BLaER1 treated with 17β-estradiol and CSF1 and Interleukin-3, amounts not matched to agents 10 nM and 100 nM (cell line): ENCODE measurements around the gene KCTD15.

Experiments
- H3K27ac ChIP-seq, 11 experiments: shearing (Covaris generic); formaldehyde crosslinking; 2 replicates each; pipeline ENCODE4 v1.8.1; 2022
- H3K27me3 ChIP-seq, 11 experiments: shearing (Covaris generic); formaldehyde crosslinking; 2 replicates each; pipeline ENCODE4 v1.8.1; 2022
- H3K36me3 ChIP-seq, 11 experiments: shearing (Covaris generic); formaldehyde crosslinking; 2 replicates each; pipeline ENCODE4 v1.8.1; 2022
- H3K4me1 ChIP-seq, 10 experiments: shearing (Covaris generic); formaldehyde crosslinking; 2 replicates each; pipeline ENCODE4 v1.8.1; 2022
- H3K4me2 ChIP-seq, 11 experiments: shearing (Covaris generic); formaldehyde crosslinking; 2 replicates each; pipeline ENCODE4 v1.8.1; 2022
- H3K4me3 ChIP-seq, 10 experiments: shearing (Covaris generic); formaldehyde crosslinking; 2 replicates each; pipeline ENCODE4 v1.8.1; 2022
- H3K9ac ChIP-seq, 11 experiments: shearing (Covaris generic); formaldehyde crosslinking; 2 replicates each; pipeline ENCODE4 v1.8.1; 2022
- H3K9me3 ChIP-seq, 11 experiments: shearing (Covaris generic); formaldehyde crosslinking; replicated peaks in 1 of 11; 2 replicates each; pipeline ENCODE4 v1.8.1; 2022
- H4K20me1 ChIP-seq, 11 experiments: shearing (Covaris generic); formaldehyde crosslinking; 2 replicates each; pipeline ENCODE4 v1.8.1; 2022
- Cebpa-rat ChIP-seq, 11 experiments: shearing (Covaris generic); IDR thresholded peaks; 2 replicates each; pipeline ENCODE4 v1.8.1; 2022

KCTD15 gene

DNA sequence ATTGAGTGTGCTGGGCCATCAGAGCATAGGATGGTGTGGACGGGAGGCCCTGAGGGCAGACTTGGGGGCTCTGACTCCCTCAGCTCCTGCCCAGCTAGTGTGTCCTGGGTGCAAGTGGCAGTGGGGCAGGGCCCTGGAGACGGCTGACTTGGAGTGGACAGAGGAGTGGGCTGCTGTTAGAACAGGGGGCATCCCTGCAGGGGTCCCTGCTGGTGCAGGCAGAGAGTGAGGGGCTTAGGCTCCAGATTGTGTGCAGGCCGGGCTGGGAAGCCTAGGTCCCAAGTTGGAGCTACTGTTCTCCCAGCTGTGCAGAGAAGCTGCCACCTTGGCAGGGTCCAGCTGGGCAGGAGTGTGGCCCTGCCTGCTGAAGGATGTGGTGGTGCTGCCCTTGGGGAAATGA is 8.6 kb downstream of the KCTD15 start:
- H3K4me3 ChIP-seq: no peak overlapping the region
- peaks cover 7 to 80% (median 58%) of the 10 kb centered on the region in 10 experiments; a peak in 18 of 20 replicates for H3K4me1 ChIP-seq
- H3K27me3 ChIP-seq: no peaks in the 10 kb centered on the region
- no peak overlapping the region for H3K27ac ChIP-seq
- TF ChIP-seq Cebpa-rat (IDR thresholded peaks at IDR 0.05): no peak
- H3K9ac ChIP-seq: 0 out of 22 replicates have a peak overlapping the region, but pooled peaks of 1 of the 11 experiments have one; percentile 6
- H3K9me3 ChIP-seq: no peaks in the 10 kb centered on the region
- H3K4me2 ChIP-seq: no peak overlapping the region
- peaks cover 80 to 100% (median 99%) of the 10 kb centered on the region in 11 experiments for H3K36me3 ChIP-seq
- peaks cover 0 to 95% (median 71%) of the 10 kb centered on the region in 11 experiments; a peak in 19 of 22 replicates for H4K20me1 ChIP-seq

DNA sequence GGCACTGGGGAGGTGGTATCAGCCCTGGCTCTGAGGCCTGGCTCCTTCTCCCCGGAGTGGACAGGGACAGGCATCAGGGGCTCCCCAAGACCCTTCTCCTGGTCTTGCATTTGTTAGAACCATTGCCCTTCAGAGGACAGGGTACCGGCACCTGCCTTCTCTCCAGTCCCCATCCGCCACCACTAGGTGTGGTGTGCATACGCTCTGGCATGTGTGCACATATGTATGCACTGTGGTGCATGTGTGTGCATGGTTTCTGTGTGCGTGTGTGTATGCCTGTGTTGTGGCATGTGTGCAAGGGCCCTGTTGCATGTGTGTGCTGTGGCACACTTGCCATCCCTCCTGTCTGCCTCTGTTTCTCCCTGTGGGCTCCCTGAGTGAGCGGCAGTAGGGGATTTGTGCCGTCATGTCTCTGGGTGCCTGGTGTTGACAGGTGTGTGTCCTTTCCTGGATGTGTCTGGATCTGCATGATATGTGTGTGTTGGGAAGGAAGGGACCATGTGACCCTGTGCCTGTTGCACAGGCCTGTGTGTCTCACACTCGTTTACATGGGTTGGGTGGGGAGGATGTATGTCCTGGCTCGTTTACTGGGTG is 9.3 kb downstream of the KCTD15 start:
- Histone ChIP-seq H3K4me3 (no peak overlapping the region), H3K4me2 (no peak overlapping the region), H3K9ac (0 out of 22 replicates have a peak overlapping the region, but pooled peaks of 1 of the 11 experiments have one; percentile 6), H3K9me3 (no peaks in the 10 kb centered on the region), H3K27ac (no peak overlapping the region), H3K27me3 (no peaks in the 10 kb centered on the region), H4K20me1 (peaks cover 0 to 94% (median 67%) of the 10 kb centered on the region in 11 experiments; a peak in 19 of 22 replicates), H3K4me1 (peaks cover 7 to 74% (median 51%) of the 10 kb centered on the region in 10 experiments; a peak in 17 of 20 replicates), H3K36me3 (peaks cover 81 to 100% (median 98%) of the 10 kb centered on the region in 11 experiments)
- TF ChIP-seq Cebpa-rat (IDR thresholded peaks at IDR 0.05): no peak

GRCh38 chr19:33806434-33806881 is 9.8 kb downstream of the KCTD15 start:
- H3K9me3 ChIP-seq: no peaks in the 10 kb centered on the region
- no peak overlapping the region for H3K4me3 ChIP-seq
- H3K27me3 ChIP-seq: no peaks in the 10 kb centered on the region
- peaks cover 80 to 100% (median 97%) of the 10 kb centered on the region in 11 experiments for H3K36me3 ChIP-seq
- no peak for TF ChIP-seq Cebpa-rat (IDR thresholded peaks at IDR 0.05)
- no peak overlapping the region for H3K4me2 ChIP-seq
- no peak overlapping the region for H3K9ac ChIP-seq
- H3K27ac ChIP-seq: no peak overlapping the region
- H3K4me1 ChIP-seq: peaks cover 5 to 69% (median 46%) of the 10 kb centered on the region in 10 experiments; a peak in 17 of 20 replicates
- H4K20me1 ChIP-seq: peaks cover 0 to 90% (median 62%) of the 10 kb centered on the region in 11 experiments; a peak in 19 of 22 replicates

GRCh38 chr19:33808399-33808798 is 11.7 kb downstream of the KCTD15 start:
- no peaks in the 10 kb centered on the region for H3K9me3 ChIP-seq
- H3K27me3 ChIP-seq: no peaks in the 10 kb centered on the region
- peaks cover 0 to 86% (median 53%) of the 10 kb centered on the region in 11 experiments; a peak in 20 of 22 replicates for H4K20me1 ChIP-seq
- H3K27ac ChIP-seq: peak overlapping the region in 2 of 11 experiments; percentile 18 to 25; a peak in 2 of 22 replicates
- H3K9ac ChIP-seq: peak overlapping the region in 2 of 11 experiments; percentile 27 to 33; a peak in 1 of 22 replicates
- peaks cover 6 to 65% (median 31%) of the 10 kb centered on the region in 10 experiments; a peak in 14 of 20 replicates for H3K4me1 ChIP-seq
- H3K4me2 ChIP-seq: peak overlapping the region in 1 of 11 experiments; percentile 13; a peak in 1 of 22 replicates
- TF ChIP-seq Cebpa-rat (IDR thresholded peaks at IDR 0.05): no peak
- H3K36me3 ChIP-seq: peaks cover 79 to 100% (median 97%) of the 10 kb centered on the region in 11 experiments
- no peak overlapping the region for H3K4me3 ChIP-seq

DNA sequence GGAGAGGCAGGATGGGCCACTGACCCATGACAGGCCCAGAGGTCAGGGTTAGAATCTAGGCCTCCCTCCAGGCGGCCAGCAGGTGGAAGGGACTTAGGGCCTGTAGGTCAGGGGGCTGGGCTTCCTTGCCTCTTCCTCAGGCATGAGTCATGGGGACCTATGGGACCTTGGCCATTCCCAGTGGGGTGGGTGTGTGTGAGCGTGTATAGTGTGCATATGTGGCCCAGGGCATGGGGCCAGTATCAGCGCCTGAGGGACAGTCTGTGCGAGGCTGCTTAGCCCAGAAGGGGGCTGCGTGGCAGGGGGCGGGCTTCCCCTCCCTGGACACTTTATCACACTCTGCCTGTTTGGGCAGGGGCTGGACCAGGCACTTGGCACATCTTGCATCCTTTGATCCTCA is 13.3 kb downstream of the KCTD15 start:
- peak overlapping the region in 2 of 11 experiments; percentile 12 to 25; a peak in 2 of 22 replicates for H3K9ac ChIP-seq
- no peaks in the 10 kb centered on the region for H3K9me3 ChIP-seq
- H3K4me2 ChIP-seq: peak overlapping the region in 3 of 11 experiments; percentile 20 to 39 (median 32); a peak in 3 of 22 replicates
- H4K20me1 ChIP-seq: peaks cover 0 to 80% (median 38%) of the 10 kb centered on the region in 11 experiments; a peak in 20 of 22 replicates
- H3K4me3 ChIP-seq: no peak overlapping the region
- no peaks in the 10 kb centered on the region for H3K27me3 ChIP-seq
- TF ChIP-seq Cebpa-rat (IDR thresholded peaks at IDR 0.05): no peak
- H3K27ac ChIP-seq: peak overlapping the region in 1 of 11 experiments; percentile 28; a peak in 2 of 22 replicates
- peaks cover 64 to 100% (median 95%) of the 10 kb centered on the region in 11 experiments for H3K36me3 ChIP-seq
- H3K4me1 ChIP-seq: peaks cover 8 to 70% (median 38%) of the 10 kb centered on the region in 10 experiments; a peak in 18 of 20 replicates

- Histone ChIP-seq H3K27me3 (no peaks in the 10 kb centered on the region), H4K20me1 (peaks cover 0 to 71% (median 30%) of the 10 kb centered on the region in 11 experiments; a peak in 20 of 22 replicates), H3K9me3 (no peaks in the 10 kb centered on the region), H3K27ac (no peak overlapping the region), H3K4me2 (no peak overlapping the region), H3K4me1 (peaks cover 17 to 70% (median 44%) of the 10 kb centered on the region in 10 experiments), H3K9ac (no peak overlapping the region), H3K36me3 (peaks cover 56 to 94% (median 86%) of the 10 kb centered on the region in 11 experiments), H3K4me3 (no peak overlapping the region)
- no peak for TF ChIP-seq Cebpa-rat (IDR thresholded peaks at IDR 0.05)
Measured at GRCh38 chr19:33810821-33811220, 14.2 kb downstream of the KCTD15 start.

DNA sequence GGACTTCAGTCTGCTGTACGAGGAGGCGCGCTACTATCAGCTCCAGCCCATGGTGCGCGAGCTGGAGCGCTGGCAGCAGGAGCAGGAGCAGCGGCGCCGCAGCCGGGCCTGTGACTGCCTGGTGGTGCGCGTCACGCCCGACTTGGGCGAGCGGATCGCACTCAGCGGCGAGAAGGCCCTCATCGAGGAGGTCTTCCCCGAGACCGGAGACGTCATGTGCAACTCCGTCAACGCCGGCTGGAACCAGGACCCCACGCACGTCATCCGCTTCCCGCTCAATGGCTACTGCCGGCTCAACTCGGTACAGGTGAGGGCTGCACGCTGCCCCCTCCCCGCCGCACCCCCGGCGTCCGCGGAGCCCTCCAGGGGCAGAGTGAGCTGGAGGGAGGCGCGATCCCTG is 14.6 kb downstream of the KCTD15 start:
- H3K9ac ChIP-seq: no peak overlapping the region
- no peaks in the 10 kb centered on the region for H3K27me3 ChIP-seq
- no peaks in the 10 kb centered on the region for H3K9me3 ChIP-seq
- H3K4me2 ChIP-seq: no peak overlapping the region
- peaks cover 0 to 67% (median 25%) of the 10 kb centered on the region in 11 experiments; a peak in 19 of 22 replicates for H4K20me1 ChIP-seq
- H3K4me1 ChIP-seq: peaks cover 21 to 70% (median 48%) of the 10 kb centered on the region in 10 experiments
- no peak overlapping the region for H3K4me3 ChIP-seq
- no peak overlapping the region for H3K27ac ChIP-seq
- peaks cover 52 to 90% (median 82%) of the 10 kb centered on the region in 11 experiments for H3K36me3 ChIP-seq
- TF ChIP-seq Cebpa-rat (IDR thresholded peaks at IDR 0.05): no peak

DNA sequence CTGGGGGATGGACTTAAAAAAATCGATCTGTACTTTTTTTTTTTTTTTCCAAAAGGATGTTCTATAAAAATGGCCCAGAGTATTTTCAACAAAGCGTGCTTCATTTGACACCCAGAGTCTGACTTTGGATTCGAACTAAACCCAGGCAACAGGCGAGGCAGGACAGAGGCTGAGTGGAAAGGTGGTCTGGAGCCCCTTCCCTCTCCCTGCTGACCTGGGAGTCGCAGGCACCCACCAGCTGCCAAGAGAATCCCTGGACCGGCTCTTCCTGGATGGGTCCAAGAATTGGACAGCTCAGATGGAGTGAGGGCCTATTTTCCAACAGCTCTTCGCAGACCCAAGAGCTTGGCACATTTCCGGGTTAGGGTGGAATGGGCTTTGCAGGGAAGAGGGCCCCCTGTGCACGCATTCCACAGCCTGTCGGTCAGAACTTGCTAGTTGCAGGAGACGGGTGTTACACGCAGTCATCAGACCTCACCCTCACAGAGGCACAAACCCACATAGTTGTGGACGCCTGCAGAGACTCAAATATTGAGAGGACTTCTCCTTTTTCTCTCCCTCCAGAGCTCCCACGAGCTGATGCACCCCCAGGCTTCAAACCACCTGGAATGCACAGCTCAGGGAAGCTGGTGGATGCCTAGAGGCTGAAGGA is 15.2 kb downstream of the KCTD15 start:
- Histone ChIP-seq H3K9me3 (no peaks in the 10 kb centered on the region), H3K4me1 (peaks cover 27 to 70% (median 49%) of the 10 kb centered on the region in 10 experiments), H3K27ac (no peak overlapping the region), H3K4me3 (no peak overlapping the region), H3K36me3 (peaks cover 46 to 84% (median 76%) of the 10 kb centered on the region in 11 experiments), H3K9ac (no peak overlapping the region; a peak in 1 of 22 replicates), H3K4me2 (0 out of 22 replicates have a peak overlapping the region, but pooled peaks of 1 of the 11 experiments have one; percentile 17), H3K27me3 (no peaks in the 10 kb centered on the region), H4K20me1 (peaks cover 0 to 61% (median 22%) of the 10 kb centered on the region in 11 experiments; a peak in 16 of 22 replicates)
- no peak for TF ChIP-seq Cebpa-rat (IDR thresholded peaks at IDR 0.05)
